GM23248 (cell line): ENCODE measurements around the gene NUP133. TPM values are rescaled to one million over a fixed set of nuclear protein-coding genes. Genes with fewer than 3 reads are reported as not detected.
A peak's percentile ranks its signal among the peaks of the same experiment; 100 is the strongest.

Experiments
- DNase-seq: peaks from one replicate; pipeline ENCODE4 v3.0.0-alpha.2; 2015
- H2AFZ ChIP-seq: fragments of 200-600 bp; sonication (generic); 2 replicates; pipeline ENCODE4 v1.6.1; 2016; ENCODE audit warnings: antibody characterized with exemption
- H3F3A ChIP-seq: fragments of 200-600 bp; sonication (generic); 2 replicates; pipeline ENCODE4 v1.6.1; 2016; ENCODE audit warnings: mild to moderate bottlenecking, antibody characterized with exemption, mixed run types; ENCODE audit not compliant: insufficient read depth
- H3K27ac ChIP-seq: fragments of 200-600 bp; sonication (generic); 2 replicates; pipeline ENCODE4 v1.5.1; 2016; ENCODE audit warnings: mild to moderate bottlenecking
- H3K27me3 ChIP-seq: fragments of 200-600 bp; sonication (generic); replicated peaks from 2 replicates; pipeline ENCODE4 v1.6.1; 2016; ENCODE audit warnings: mild to moderate bottlenecking; ENCODE audit not compliant: insufficient read depth
- H3K36me3 ChIP-seq: fragments of 200-600 bp; sonication (generic); 2 replicates; pipeline ENCODE4 v1.6.1; 2016; ENCODE audit warnings: low read depth, mild to moderate bottlenecking
- H3K4me1 ChIP-seq: fragments of 200-600 bp; sonication (generic); 2 replicates; pipeline ENCODE4 v1.6.1; 2016; ENCODE audit warnings: mild to moderate bottlenecking; ENCODE audit not compliant: insufficient read depth
- H3K4me2 ChIP-seq: fragments of 200-600 bp; sonication (generic); one replicate; pipeline ENCODE4 v1.6.1; 2016; ENCODE audit warnings: mild to moderate bottlenecking; ENCODE audit not compliant: unreplicated experiment
- H3K4me3 ChIP-seq: fragments of 200-600 bp; sonication (generic); 2 replicates; pipeline ENCODE4 v1.5.1; 2016; ENCODE audit warnings: mild to moderate bottlenecking
- H3K79me2 ChIP-seq: fragments of 200-600 bp; sonication (generic); 2 replicates; pipeline ENCODE4 v1.6.1; 2016; ENCODE audit warnings: mild to moderate bottlenecking; ENCODE audit not compliant: insufficient read depth
- H3K9ac ChIP-seq: fragments of 200-600 bp; sonication (generic); 2 replicates; pipeline ENCODE4 v1.6.1; 2016; ENCODE audit warnings: mild to moderate bottlenecking
- H3K9me2 ChIP-seq: fragments of 200-600 bp; sonication (generic); 2 replicates; pipeline ENCODE4 v1.6.1; 2016; ENCODE audit warnings: mixed run types, mild to moderate bottlenecking, moderate library complexity; ENCODE audit not compliant: insufficient read depth
- H3K9me3 ChIP-seq: fragments of 200-600 bp; sonication (generic); one replicate; pipeline ENCODE4 v1.6.1; 2017; ENCODE audit warnings: low read depth
- H4K20me1 ChIP-seq: fragments of 200-600 bp; sonication (generic); 2 replicates; pipeline ENCODE4 v1.6.0; 2016; ENCODE audit not compliant: insufficient read depth
- EZH2 ChIP-seq: fragments of 200-600 bp; sonication (generic); IDR thresholded peaks from 2 replicates; pipeline ENCODE4 v1.6.1; 2018; ENCODE audit warnings: antibody characterized with exemption, mild to moderate bottlenecking; ENCODE audit not compliant: insufficient read depth, poor library complexity, severe bottlenecking
- EZH2phosphoT487 ChIP-seq: fragments of 200-600 bp; sonication (generic); IDR thresholded peaks from 2 replicates; pipeline ENCODE4 v1.6.1; 2018; ENCODE audit warnings: antibody characterized with exemption, moderate library complexity, mild to moderate bottlenecking, low read depth; ENCODE audit not compliant: insufficient read depth
- WGBS, 2 experiments: methylation state at CpG; one replicate each; pipeline ENCODE4 v1.1.6; 2015 to 2017; ENCODE audit warnings: low lambda C conversion rate in 2 of 2, low coverage in 1 of 2; ENCODE audit errors: missing lambda C conversion rate in 2 of 2; 5-methylcytosine and 5-hydroxymethylcytosine counted together
- in situ Hi-C: fragments of 300-500 bp; cut with MboI; formaldehyde crosslinking; loops from 2 replicates; pipeline ENCODE4 v1.15.0; 2020
- polyA plus RNA-seq: library from polyadenylated mRNA; unstranded; fragments of >200 nt; fragmentation: Nextera tagmentation; extraction: Ambion mirVana; gene quantifications from 2 replicates; pipeline ENCODE4 v1.2.1, GENCODE V29; 2016
- total RNA-seq: library from RNA; depleted of rRNA; stranded (reverse); fragments of >200 nt; shearing (Covaris generic); gene quantifications from 2 replicates; pipeline ENCODE4 v1.2.3, GENCODE V29; 2014

The NUP133 gene
- total and polyA plus RNA-seq, 2 experiments from 2014 or later: 16.7 to 29.1 TPM

- no peak overlapping the region for H3K4me3 ChIP-seq
- no peak overlapping the region for H2AFZ ChIP-seq
- WGBS, 2 experiments: 75 to 78% methylated on average over 5 of the region's 5 CpGs
- no peak for TF ChIP-seq EZH2
- TF ChIP-seq EZH2phosphoT487: no peak
- H3K9ac ChIP-seq: no peak overlapping the region
- H3K9me2 ChIP-seq: no peaks in the 10 kb centered on the region
- H3K27me3 ChIP-seq: no peaks in the 10 kb centered on the region
- H3K79me2 ChIP-seq: peaks cover 95% of the 10 kb centered on the region
- H3K36me3 ChIP-seq: no peaks in the 10 kb centered on the region; the same call in 1 of the 2 replicates
- H3F3A ChIP-seq: no peaks in the 10 kb centered on the region
- no peaks in the 10 kb centered on the region for H4K20me1 ChIP-seq
- in situ Hi-C loops: no loop called here
- no peak overlapping the region for H3K27ac ChIP-seq
- no peak overlapping the region for H3K4me2 ChIP-seq
- H3K9me3 ChIP-seq: no peaks in the 10 kb centered on the region
- DNase-seq: no peak
- peaks cover 16% of the 10 kb centered on the region for H3K4me1 ChIP-seq
Observed at GRCh38 chr1:229552732-229553131, 44.6 kb upstream of the NUP133 start.

DNA sequence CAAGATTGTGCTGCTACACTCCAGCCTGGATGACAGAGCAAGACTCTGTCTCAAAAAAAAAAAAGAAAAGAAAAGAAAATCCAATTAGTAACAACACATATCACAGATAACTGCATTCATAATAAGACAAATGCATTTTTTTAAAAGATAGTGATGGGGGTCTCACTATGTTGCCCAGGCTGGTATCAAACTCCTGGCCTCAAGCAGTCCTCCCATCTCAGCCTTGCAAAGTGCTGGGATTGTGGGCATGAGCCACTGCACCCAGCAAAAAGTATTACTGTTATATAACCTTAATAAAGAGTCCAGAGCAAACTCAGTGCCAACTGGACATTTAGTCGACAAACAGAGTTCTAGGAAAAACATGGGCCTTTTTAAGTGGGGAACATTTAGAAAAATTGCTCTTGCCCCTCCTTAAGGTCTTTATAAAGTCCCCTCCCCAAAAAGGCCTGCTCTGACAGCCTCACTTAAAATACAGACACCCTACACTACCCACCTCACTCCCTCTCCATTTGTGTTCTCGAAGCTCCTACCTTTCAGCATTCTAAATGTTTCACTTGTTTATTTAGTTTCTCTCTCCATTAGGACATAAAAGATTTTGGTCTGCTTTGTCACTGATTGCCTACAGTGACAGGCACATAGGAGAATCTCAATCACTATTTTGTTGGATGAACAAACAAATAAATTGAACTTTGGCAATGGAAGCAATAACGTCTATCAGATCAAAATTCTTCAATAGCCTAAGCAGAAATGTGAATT, 42.8 kb upstream of the NUP133 start:
- no peak overlapping the region for H3K4me2 ChIP-seq
- peaks cover 5% of the 10 kb centered on the region; the same call in 1 of the 2 replicates for H3K4me1 ChIP-seq
- in situ Hi-C loops: no loop called here
- no peaks in the 10 kb centered on the region for H3K27me3 ChIP-seq
- no peak for DNase-seq
- H3K9me2 ChIP-seq: no peaks in the 10 kb centered on the region
- H3K36me3 ChIP-seq: no peaks in the 10 kb centered on the region; the same call in none of the 2 replicates
- no peaks in the 10 kb centered on the region for H3F3A ChIP-seq
- no peak overlapping the region for H3K9ac ChIP-seq
- no peaks in the 10 kb centered on the region for H3K9me3 ChIP-seq
- H2AFZ ChIP-seq: no peak overlapping the region
- H3K27ac ChIP-seq: no peak overlapping the region
- no peak for TF ChIP-seq EZH2phosphoT487
- TF ChIP-seq EZH2: no peak
- peaks cover 78% of the 10 kb centered on the region for H3K79me2 ChIP-seq
- 38 to 45% methylated on average over 3 of the region's 3 CpGs for WGBS, 2 experiments
- no peaks in the 10 kb centered on the region for H4K20me1 ChIP-seq
- no peak overlapping the region for H3K4me3 ChIP-seq

GRCh38 chr1:229547542-229547941, 39.4 kb upstream of the NUP133 start:
- Histone ChIP-seq H3K4me2 (no peak overlapping the region), H3K4me3 (no peak overlapping the region), H2AFZ (no peak overlapping the region), H3K9ac (no peak overlapping the region), H4K20me1 (no peaks in the 10 kb centered on the region), H3K9me3 (no peaks in the 10 kb centered on the region), H3K36me3 (peaks cover 5% of the 10 kb centered on the region), H3K9me2 (no peaks in the 10 kb centered on the region), H3F3A (no peaks in the 10 kb centered on the region), H3K79me2 (peaks cover 49% of the 10 kb centered on the region), H3K4me1 (no peaks in the 10 kb centered on the region), H3K27me3 (no peaks in the 10 kb centered on the region), H3K27ac (no peak overlapping the region)
- in situ Hi-C loops: no loop called here
- DNase-seq: peak; percentile 10
- no peak for TF ChIP-seq EZH2
- TF ChIP-seq EZH2phosphoT487: no peak
- WGBS, 2 experiments: 87 to 89% methylated on average over 7 of the region's 7 CpGs

DNA sequence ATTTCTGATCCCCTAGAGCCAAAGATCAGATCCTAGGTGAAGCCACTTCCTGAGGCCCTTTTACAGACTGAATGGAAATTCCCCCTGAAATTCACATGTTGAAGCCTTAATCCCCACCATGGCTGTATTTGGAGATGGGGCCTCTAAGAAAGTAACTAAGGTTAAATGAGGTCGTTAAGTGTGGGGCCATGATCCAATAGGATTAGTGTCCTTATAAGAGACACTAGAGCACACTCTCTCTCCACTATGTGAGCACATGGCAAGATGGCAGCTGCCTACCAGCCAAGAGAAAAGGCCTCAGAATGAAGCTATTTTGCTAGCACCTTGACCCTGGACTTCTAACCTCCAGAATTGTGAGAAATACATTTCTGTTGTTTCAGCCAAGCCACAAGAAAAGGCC, 36.4 kb upstream of the NUP133 start:
- Histone ChIP-seq H3K4me2 (no peak overlapping the region), H3K4me1 (no peaks in the 10 kb centered on the region), H4K20me1 (no peaks in the 10 kb centered on the region), H3K9me2 (no peaks in the 10 kb centered on the region), H3K4me3 (no peak overlapping the region), H3K27ac (no peak overlapping the region), H3K36me3 (peaks cover 16% of the 10 kb centered on the region), H3K9ac (no peak overlapping the region), H3F3A (no peaks in the 10 kb centered on the region), H3K79me2 (peaks cover 20% of the 10 kb centered on the region), H3K9me3 (no peaks in the 10 kb centered on the region), H3K27me3 (no peaks in the 10 kb centered on the region), H2AFZ (no peak overlapping the region)
- in situ Hi-C loops: no loop called here
- no peak for TF ChIP-seq EZH2
- no peak for TF ChIP-seq EZH2phosphoT487
- no peak for DNase-seq
- 81 to 83% methylated on average over 1 of the region's 1 CpG for WGBS, 2 experiments
